T-helper 22 cell (primary cell): ENCODE measurements around the gene DDX11.
"Not testable (repeated sequence)": the region's sequence is repeated elsewhere in the genome, so short reads cannot be mapped to it uniquely, and the experiment has no call there.

Source experiments
- DNase-seq: peaks from one replicate; pipeline ENCODE4 v3.0.0-alpha.2; 2020; ENCODE audit warnings: low read depth

The DDX11 gene

GRCh38 chr12:31067656-31068055, 6.0 kb upstream of the DDX11 start:
- not testable (repeated sequence) for DNase-seq

- DNase-seq, result not testable (repeated sequence)
Observed at GRCh38 chr12:31070971-31071740, 2.5 kb upstream of the DDX11 start.

GRCh38 chr12:31072962-31073361, 698 bp upstream of the DDX11 start:
- not testable (repeated sequence) for DNase-seq

- DNase-seq, result not testable (repeated sequence)
Observed at GRCh38 chr12:31074333-31074874, 744 bp downstream of the DDX11 start.

GRCh38 chr12:31076150-31076549, 2.5 kb downstream of the DDX11 start:
- DNase-seq, result not testable (repeated sequence)

GRCh38 chr12:31077095-31077494, 3.4 kb downstream of the DDX11 start:
- DNase-seq, result not testable (repeated sequence)

- not testable (repeated sequence) for DNase-seq
Observed at GRCh38 chr12:31077998-31078397, 4.3 kb downstream of the DDX11 start.

GRCh38 chr12:31079421-31079820, 5.8 kb downstream of the DDX11 start:
- not testable (repeated sequence) for DNase-seq

- DNase-seq, result not testable (repeated sequence)
Observed at GRCh38 chr12:31080221-31080620, 6.6 kb downstream of the DDX11 start.

GRCh38 chr12:31081274-31081673, 7.6 kb downstream of the DDX11 start:
- not testable (repeated sequence) for DNase-seq

GRCh38 chr12:31084241-31084640, 10.6 kb downstream of the DDX11 start:
- not testable (repeated sequence) for DNase-seq

- DNase-seq, result not testable (repeated sequence)
Observed at GRCh38 chr12:31086032-31086431, 12.4 kb downstream of the DDX11 start.

GRCh38 chr12:31087486-31087885, 13.8 kb downstream of the DDX11 start:
- not testable (repeated sequence) for DNase-seq

GRCh38 chr12:31087956-31088355, 14.3 kb downstream of the DDX11 start:
- not testable (repeated sequence) for DNase-seq

GRCh38 chr12:31089072-31089471, 15.4 kb downstream of the DDX11 start:
- no peak for DNase-seq

GRCh38 chr12:31091629-31092028, 18.0 kb downstream of the DDX11 start:
- not testable (repeated sequence) for DNase-seq

GRCh38 chr12:31092718-31093117, 19.1 kb downstream of the DDX11 start:
- not testable (repeated sequence) for DNase-seq

GRCh38 chr12:31095080-31095860, 21.6 kb downstream of the DDX11 start:
- not testable (repeated sequence) for DNase-seq

- DNase-seq, result not testable (repeated sequence)
Observed at GRCh38 chr12:31096251-31097065, 22.8 kb downstream of the DDX11 start.

GRCh38 chr12:31097819-31098218, 24.2 kb downstream of the DDX11 start:
- DNase-seq, result not testable (repeated sequence)

- not testable (repeated sequence) for DNase-seq
Observed at GRCh38 chr12:31098363-31098762, 24.7 kb downstream of the DDX11 start.

- not testable (repeated sequence) for DNase-seq
Observed at GRCh38 chr12:31098771-31099170, 25.1 kb downstream of the DDX11 start.
